ENCODE data around the gene C2CD2. TPM values are rescaled to one million over a fixed set of nuclear protein-coding genes. Genes with fewer than 3 reads are reported as not detected.

C2CD2 gene
- total RNA-seq, 4 donors from 2014 or later: 39.4 to 79.5 (median 49.4) TPM

- TF ChIP-seq CTCF (IDR thresholded peaks at IDR 0.05) (no peak), POLR2A (IDR thresholded peaks at IDR 0.05) (no peak)
- DNase-seq (ENCODE audit: low spot score in 2 of 2): no peak
- WGBS, 2 donors: 84 to 90% methylated on average over 25 of the region's 25 CpGs
- H3K4me3 ChIP-seq (ENCODE audit: low read depth, poor library complexity, severe bottlenecking): no peak overlapping the region
- intact Hi-C loops (cut with DNase I; ENCODE audit: low total_unique reads): no loop called here
Observed at GRCh38 chr21:41899426-41900202, 54.2 kb downstream of the C2CD2 start.

GRCh38 chr21:41898998-41899397, 54.8 kb downstream of the C2CD2 start:
- WGBS, 2 donors: 94 to 98% methylated on average over 13 to 17 of the region's 17 CpGs
- no peak overlapping the region for H3K4me3 ChIP-seq (ENCODE audit: low read depth, poor library complexity, severe bottlenecking)
- TF ChIP-seq CTCF (IDR thresholded peaks at IDR 0.05) (no peak), POLR2A (IDR thresholded peaks at IDR 0.05) (no peak)
- DNase-seq (ENCODE audit: low spot score in 2 of 2): no peak
- intact Hi-C loops (cut with DNase I; ENCODE audit: low total_unique reads): no loop called here

GRCh38 chr21:41897700-41898099, 56.1 kb downstream of the C2CD2 start:
- intact Hi-C loops (cut with DNase I; ENCODE audit: low total_unique reads): loop anchor here (1.0 kb wide), 1 partner anchor 40 kb away; no protein-coding TSS in a partner anchor
- TF ChIP-seq POLR2A (IDR thresholded peaks at IDR 0.05) (no peak), CTCF (IDR thresholded peaks at IDR 0.05) (no peak)
- H3K4me3 ChIP-seq (ENCODE audit: low read depth, poor library complexity, severe bottlenecking): no peak overlapping the region
- DNase-seq (ENCODE audit: low spot score in 2 of 2): no peak
- WGBS, 2 donors: 87 to 89% methylated on average over 8 of the region's 8 CpGs

GRCh38 chr21:41897047-41897669, 56.7 kb downstream of the C2CD2 start:
- intact Hi-C loops (cut with DNase I; ENCODE audit: low total_unique reads): loop anchor here (1.0 kb wide), 1 partner anchor 40 kb away; no protein-coding TSS in a partner anchor
- 80 to 82% methylated on average over 11 of the region's 11 CpGs for WGBS, 2 donors
- H3K4me3 ChIP-seq (ENCODE audit: low read depth, poor library complexity, severe bottlenecking): no peak overlapping the region
- no peak for TF ChIP-seq POLR2A (IDR thresholded peaks at IDR 0.05)
- TF ChIP-seq CTCF (IDR thresholded peaks at IDR 0.05): no peak
- no peak for DNase-seq (ENCODE audit: low spot score in 2 of 2)

GRCh38 chr21:41895643-41896493, 58.0 kb downstream of the C2CD2 start:
- no peak for DNase-seq (ENCODE audit: low spot score in 2 of 2)
- no peak overlapping the region for H3K4me3 ChIP-seq (ENCODE audit: low read depth, poor library complexity, severe bottlenecking)
- TF ChIP-seq POLR2A (IDR thresholded peaks at IDR 0.05) (no peak), CTCF (IDR thresholded peaks at IDR 0.05) (no peak)
- WGBS, 2 donors: 79 to 80% methylated on average over 22 of the region's 22 CpGs
- intact Hi-C loops (cut with DNase I; ENCODE audit: low total_unique reads): no loop called here
